GM12878 (cell line): Measurements from ENCODE around the gene ERBB3. TPM values are rescaled to one million over a fixed set of nuclear protein-coding genes. Genes with fewer than 3 reads are reported as not detected.

Experiments
- BRCA1 ChIP-seq: IDR thresholded peaks from 2 replicates; pipeline ENCODE4 v1.6.1; 2011; ENCODE audit warnings: low read depth, low read length, improper control_type of control experiment
- CHD2 ChIP-seq: IDR thresholded peaks from 2 replicates; pipeline ENCODE4 v1.6.1; 2011; ENCODE audit warnings: low read depth, low read length, improper control_type of control experiment, borderline replicate concordance
- CREM ChIP-seq: IDR thresholded peaks from 2 replicates; pipeline ENCODE4 v1.6.1; 2014; ENCODE audit warnings: antibody characterized with exemption, low read depth
- CUX1 ChIP-seq: IDR thresholded peaks from 2 replicates; pipeline ENCODE4 v1.6.1; 2012; ENCODE audit warnings: improper control_type of control experiment, low read depth, low read length; ENCODE audit not compliant: insufficient replicate concordance
- FOXM1 ChIP-seq: IDR thresholded peaks from 2 replicates; pipeline ENCODE4 v1.6.1; 2012; ENCODE audit warnings: low read depth, mild to moderate bottlenecking, inconsistent platforms, low read length, moderate library complexity
- HDAC2 ChIP-seq: fragments of 200-600 bp; sonication (generic); IDR thresholded peaks from 2 replicates; pipeline ENCODE4 v1.6.1; 2017
- JUND ChIP-seq: IDR thresholded peaks from 2 replicates; pipeline ENCODE4 v1.6.1; 2012; ENCODE audit warnings: low read depth, mild to moderate bottlenecking, low read length, improper control_type of control experiment, moderate library complexity
- LARP7 ChIP-seq: fragments of 450-650 bp; IDR thresholded peaks from 2 replicates; pipeline ENCODE4 v1.6.1; 2017; ENCODE audit warnings: mild to moderate bottlenecking
- NFXL1 ChIP-seq: fragments of 450-650 bp; IDR thresholded peaks from 2 replicates; pipeline ENCODE4 v1.6.1; 2017; ENCODE audit warnings: antibody characterized with exemption, mild to moderate bottlenecking, borderline replicate concordance
- NR2C2 ChIP-seq: IDR thresholded peaks from 2 replicates; pipeline ENCODE4 v1.6.1; 2011; ENCODE audit warnings: borderline replicate concordance, low read depth; ENCODE audit not compliant: control insufficient read depth, insufficient read length
- PML ChIP-seq: IDR thresholded peaks from 2 replicates; pipeline ENCODE4 v1.6.1; 2012; ENCODE audit warnings: low read length, inconsistent platforms
- RUNX3 ChIP-seq: IDR thresholded peaks from 2 replicates; pipeline ENCODE4 v1.6.1; 2012; ENCODE audit warnings: low read length, inconsistent platforms
- SIN3A ChIP-seq: IDR thresholded peaks from 2 replicates; pipeline ENCODE4 v1.6.1; 2012; ENCODE audit warnings: low read depth, low read length, improper control_type of control experiment
- SKIL ChIP-seq: fragments of 450-650 bp; IDR thresholded peaks from 2 replicates; pipeline ENCODE4 v1.6.1; 2017; ENCODE audit warnings: mild to moderate bottlenecking, low read depth, inconsistent platforms; ENCODE audit not compliant: poor library complexity, severe bottlenecking
- SMAD1 ChIP-seq: fragments of 450-650 bp; IDR thresholded peaks from 2 replicates; pipeline ENCODE4 v1.6.1; 2018; ENCODE audit warnings: mild to moderate bottlenecking, low read depth; ENCODE audit not compliant: partially characterized antibody
- SMARCA5 ChIP-seq: fragments of 450-650 bp; IDR thresholded peaks from 2 replicates; pipeline ENCODE4 v1.6.1; 2017; ENCODE audit warnings: mild to moderate bottlenecking
- SMC3 ChIP-seq: IDR thresholded peaks from 2 replicates; pipeline ENCODE4 v1.6.1; 2011; ENCODE audit warnings: low read length, improper control_type of control experiment, borderline replicate concordance
- SRF ChIP-seq, 2 experiments: IDR thresholded peaks; 2 replicates each; pipeline ENCODE4 v1.6.1; 2011; ENCODE audit warnings: low read depth in 2 of 2, low read length in 2 of 2, mild to moderate bottlenecking in 1 of 2, moderate library complexity in 1 of 2
- ZNF622 ChIP-seq: fragments of 450-650 bp; IDR thresholded peaks from 2 replicates; pipeline ENCODE4 v1.6.1; 2017; ENCODE audit warnings: mild to moderate bottlenecking, inconsistent platforms
- polyA plus RNA-seq, 11 experiments: library from polyadenylated mRNA; depleted of rRNA in 4 of 11; unstranded in 6 of 11; stranded (reverse) in 5 of 11; fragments of >200 nt; fragmentation: Nextera tagmentation in 4 of 11; fragmentation: Illumina TruSeq in 1 of 11; extraction: Ambion mirVana in 4 of 11; extraction: Trizol in 1 of 11; gene quantifications; 1 replicate in 1 of 11; 2 replicates in 10 of 11; pipeline versions ENCODE4 v1.2.1 to v1.2.3, GENCODE V29; 2011 to 2016; ENCODE audit warnings: inconsistent platforms in 2 of 11, missing spikeins in 2 of 11, low read depth in 1 of 11
- total RNA-seq, 4 experiments: library from RNA; depleted of rRNA in 3 of 4; stranded (reverse); fragments of >200 nt in 3 of 4; fragmentation: Illumina TruSeq in 1 of 4; extraction: Trizol in 1 of 4; gene quantifications; 2 replicates each; pipeline versions ENCODE4 v1.2.1 to v1.2.3, GENCODE V29; 2013 to 2021
- TF ChIP-seq, protein P1 (sequence below): IDR thresholded peaks from 2 replicates; pipeline ENCODE4 v1.6.1; 2011; ENCODE audit warnings: borderline replicate concordance, low read depth, mild to moderate bottlenecking, moderate library complexity, mixed read lengths, low read length; ENCODE audit not compliant: insufficient read depth; ENCODE audit errors: extremely low read length
- TF ChIP-seq, protein P2 (sequence below): fragments of 450-650 bp; IDR thresholded peaks from 2 replicates; pipeline ENCODE4 v1.6.1; 2016; ENCODE audit warnings: mild to moderate bottlenecking

The ERBB3 gene
- total and polyA plus RNA-seq, 10 of the 15 experiments (the other 5 are each of a cell fraction or from before 2014, with no cell fraction given), result 0.03 to 0.72 (median 0.04) TPM; not detected in 5

- no peak for TF ChIP-seq CUX1
- TF ChIP-seq CREM, result peak; percentile 90
- peak; percentile 90 for TF ChIP-seq RUNX3
- TF ChIP-seq SMAD1, result peak; percentile 91
- TF ChIP-seq, protein P1, sequence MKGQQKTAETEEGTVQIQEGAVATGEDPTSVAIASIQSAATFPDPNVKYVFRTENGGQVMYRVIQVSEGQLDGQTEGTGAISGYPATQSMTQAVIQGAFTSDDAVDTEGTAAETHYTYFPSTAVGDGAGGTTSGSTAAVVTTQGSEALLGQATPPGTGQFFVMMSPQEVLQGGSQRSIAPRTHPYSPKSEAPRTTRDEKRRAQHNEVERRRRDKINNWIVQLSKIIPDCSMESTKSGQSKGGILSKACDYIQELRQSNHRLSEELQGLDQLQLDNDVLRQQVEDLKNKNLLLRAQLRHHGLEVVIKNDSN, result no peak
- TF ChIP-seq, protein P2, sequence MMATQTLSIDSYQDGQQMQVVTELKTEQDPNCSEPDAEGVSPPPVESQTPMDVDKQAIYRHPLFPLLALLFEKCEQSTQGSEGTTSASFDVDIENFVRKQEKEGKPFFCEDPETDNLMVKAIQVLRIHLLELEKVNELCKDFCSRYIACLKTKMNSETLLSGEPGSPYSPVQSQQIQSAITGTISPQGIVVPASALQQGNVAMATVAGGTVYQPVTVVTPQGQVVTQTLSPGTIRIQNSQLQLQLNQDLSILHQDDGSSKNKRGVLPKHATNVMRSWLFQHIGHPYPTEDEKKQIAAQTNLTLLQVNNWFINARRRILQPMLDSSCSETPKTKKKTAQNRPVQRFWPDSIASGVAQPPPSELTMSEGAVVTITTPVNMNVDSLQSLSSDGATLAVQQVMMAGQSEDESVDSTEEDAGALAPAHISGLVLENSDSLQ, result peak; percentile 71
- no peak for TF ChIP-seq ZNF622
- peak; percentile 42; the same call in 1 of the 2 replicates for TF ChIP-seq LARP7
- peak; percentile 63; the same call in 1 of the 2 replicates for TF ChIP-seq SMC3
- peak; percentile 97 for TF ChIP-seq CHD2
- TF ChIP-seq SMARCA5, result peak; percentile 31; the same call in 1 of the 2 replicates
- peak; percentile 89; the same call in 1 of the 2 replicates for TF ChIP-seq FOXM1
- TF ChIP-seq NR2C2, result peak; percentile 91
- TF ChIP-seq SKIL, result peak; percentile 98
- peak; percentile 99 for TF ChIP-seq PML
- no peak for TF ChIP-seq SIN3A
- TF ChIP-seq NFXL1, result no peak
- no peak for TF ChIP-seq HDAC2
- TF ChIP-seq JUND, result no peak
- TF ChIP-seq BRCA1, result no peak
- peak in 1 of 2 experiments; percentile 51; a peak in 1 of 4 replicates for TF ChIP-seq SRF (IDR thresholded peaks at IDR 0.05; ENCODE audit: low read depth in 2 of 2, low read length in 2 of 2)
These were observed 38.2 kb upstream of the ERBB3 start, which contains the start of gene RPS26 (continued) for GRCh38 chr12:56041552-56042429.
